HuH-7 (cell line): Measurements from ENCODE around the gene RAN.
"Not testable (repeated sequence)": the region's sequence is repeated elsewhere in the genome, so short reads cannot be mapped to it uniquely, and the experiment has no call there.

ENCODE experiments used
- DNase-seq: peaks from one replicate; pipeline ENCODE4 v3.0.0; 2011; ENCODE audit warnings: low spot score

The RAN gene

DNA sequence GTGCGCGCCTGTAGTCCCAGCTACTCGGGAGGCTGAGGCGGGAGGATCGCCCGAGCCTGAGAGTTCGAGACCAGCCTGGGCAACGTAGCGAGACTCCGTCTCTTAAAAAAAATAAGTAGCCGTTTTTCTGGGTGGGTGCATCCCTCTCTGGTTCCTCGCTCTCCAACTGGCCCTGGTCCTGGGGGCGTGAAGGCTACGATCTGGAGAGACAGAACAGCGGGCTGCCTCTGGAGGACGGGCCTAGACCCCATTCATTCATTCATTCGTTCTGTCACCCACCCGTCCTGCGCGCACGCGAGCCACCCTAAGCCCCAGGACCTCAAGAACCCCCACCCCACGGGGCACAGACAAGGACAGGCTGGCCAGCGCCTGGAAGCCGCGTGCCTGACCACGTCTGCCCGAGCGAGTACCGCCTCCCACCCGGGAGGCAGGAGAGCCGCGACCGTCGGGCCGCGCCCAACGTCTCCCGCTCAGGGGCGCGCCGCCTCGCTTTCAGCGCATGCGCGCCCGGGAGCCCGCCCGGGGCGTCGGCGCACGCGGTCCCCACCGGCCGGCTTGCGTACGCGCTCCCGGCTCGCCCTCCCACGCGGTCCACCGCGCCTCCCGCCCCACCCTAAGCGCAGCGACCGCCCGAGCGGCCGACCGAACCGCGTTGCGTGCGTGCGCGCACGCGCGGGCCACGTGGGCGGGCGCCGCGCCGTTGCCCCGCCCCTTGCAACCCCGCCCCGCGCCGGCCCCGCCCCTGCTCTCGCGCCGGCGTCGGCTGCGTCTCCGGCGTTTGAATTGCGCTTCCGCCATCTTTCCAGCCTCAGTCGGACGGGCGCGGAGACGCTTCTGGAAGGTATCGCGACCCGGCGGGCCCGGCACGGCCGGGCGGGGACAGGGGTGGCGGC lies at the start of gene RAN:
Gene RAN, plus strand, starts transcription at position 781 of the 893 bp plus-strand sequence. CDS start 528 bp downstream, outside the sequence.
- DNase-seq: peak; percentile 91

DNA sequence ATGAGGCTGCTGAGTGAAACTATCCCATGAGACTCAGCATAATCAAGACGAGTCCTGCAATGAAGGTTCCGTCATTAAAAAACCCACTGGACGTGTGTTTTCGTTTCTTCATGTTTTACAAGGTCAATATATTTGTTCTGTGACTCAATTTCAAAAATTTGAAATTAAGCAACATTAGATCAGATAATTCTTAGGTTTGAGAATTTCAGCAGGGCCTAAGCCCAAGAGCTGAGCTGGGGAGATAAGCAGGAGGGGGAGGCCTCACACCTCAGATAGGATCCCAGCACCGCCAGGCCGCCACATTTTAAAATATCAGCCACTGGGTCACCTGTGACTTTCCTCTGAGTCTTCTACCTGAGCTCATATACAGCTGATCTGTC lies 46.1 kb upstream of the RAN start:
- DNase-seq: no peak

DNA sequence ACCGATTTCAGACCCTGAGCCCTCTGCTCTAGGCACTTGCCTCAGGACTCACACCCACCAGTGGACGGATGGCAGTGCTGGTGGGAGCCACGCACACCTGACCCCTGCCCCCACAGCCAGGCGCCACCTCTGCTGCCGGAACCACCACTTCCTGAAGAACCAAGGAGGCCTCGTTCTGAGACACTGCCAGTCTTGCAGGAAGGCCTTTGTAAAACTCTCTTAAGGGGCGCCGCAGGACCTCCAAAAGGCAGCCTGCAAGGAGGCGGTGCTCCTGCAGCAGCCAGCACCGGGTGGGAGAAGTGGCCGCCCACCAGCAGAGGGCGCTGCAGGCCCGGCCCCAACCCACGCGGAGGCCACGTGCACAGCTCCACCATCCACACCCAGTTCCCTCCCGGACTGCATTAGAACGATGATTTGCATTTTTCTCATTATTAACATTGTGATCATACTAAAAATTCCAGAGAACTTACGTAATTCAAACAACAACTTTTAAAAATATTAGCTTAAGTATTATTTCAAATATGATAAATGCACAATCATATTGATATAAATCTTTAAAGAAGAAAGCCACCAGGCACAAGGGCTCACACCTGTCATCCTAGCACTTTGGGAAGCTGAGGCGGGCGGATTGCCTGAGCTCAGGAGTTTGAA lies 45.6 kb upstream of the RAN start:
- peak; percentile 60 for DNase-seq

DNA sequence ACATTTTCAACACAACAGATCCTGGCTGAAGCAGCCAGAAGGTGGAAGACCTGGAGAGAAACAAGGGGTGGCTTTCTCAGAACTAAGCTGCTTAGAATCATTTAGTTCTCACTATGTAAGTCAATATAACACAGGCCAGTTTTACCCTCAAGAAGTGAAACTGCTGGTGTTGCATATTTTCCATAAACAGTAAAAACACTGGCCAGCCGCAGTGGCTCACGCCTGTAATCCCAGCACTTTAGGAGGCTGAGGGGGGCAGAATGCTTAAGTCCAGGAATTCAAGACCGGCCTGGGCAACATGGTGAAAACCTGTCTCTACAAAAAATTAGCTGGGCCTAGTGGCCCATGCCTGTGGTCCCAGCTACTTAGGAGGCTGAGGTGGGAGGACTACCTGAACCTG lies 44.4 kb upstream of the RAN start:
- DNase-seq: no peak

DNA sequence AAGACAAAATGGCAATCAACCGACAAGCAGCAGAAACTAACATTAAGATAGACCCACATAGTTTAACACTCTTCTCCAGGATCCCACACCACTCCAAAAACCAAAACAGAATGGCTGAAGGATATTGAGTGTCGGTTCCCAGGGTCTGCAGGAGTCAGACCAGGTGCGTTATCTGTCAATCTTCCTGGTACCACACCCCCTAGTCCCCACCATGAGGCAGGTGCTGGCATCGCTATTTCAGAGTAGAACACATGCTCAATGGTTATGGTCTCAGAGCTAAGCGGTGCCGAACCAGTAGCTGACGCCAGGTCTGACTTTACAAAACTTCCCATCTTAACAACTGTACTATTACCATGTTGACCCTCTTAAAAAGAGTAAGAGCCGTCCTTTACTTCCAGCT lies 43.0 kb upstream of the RAN start:
- DNase-seq: no peak

DNA sequence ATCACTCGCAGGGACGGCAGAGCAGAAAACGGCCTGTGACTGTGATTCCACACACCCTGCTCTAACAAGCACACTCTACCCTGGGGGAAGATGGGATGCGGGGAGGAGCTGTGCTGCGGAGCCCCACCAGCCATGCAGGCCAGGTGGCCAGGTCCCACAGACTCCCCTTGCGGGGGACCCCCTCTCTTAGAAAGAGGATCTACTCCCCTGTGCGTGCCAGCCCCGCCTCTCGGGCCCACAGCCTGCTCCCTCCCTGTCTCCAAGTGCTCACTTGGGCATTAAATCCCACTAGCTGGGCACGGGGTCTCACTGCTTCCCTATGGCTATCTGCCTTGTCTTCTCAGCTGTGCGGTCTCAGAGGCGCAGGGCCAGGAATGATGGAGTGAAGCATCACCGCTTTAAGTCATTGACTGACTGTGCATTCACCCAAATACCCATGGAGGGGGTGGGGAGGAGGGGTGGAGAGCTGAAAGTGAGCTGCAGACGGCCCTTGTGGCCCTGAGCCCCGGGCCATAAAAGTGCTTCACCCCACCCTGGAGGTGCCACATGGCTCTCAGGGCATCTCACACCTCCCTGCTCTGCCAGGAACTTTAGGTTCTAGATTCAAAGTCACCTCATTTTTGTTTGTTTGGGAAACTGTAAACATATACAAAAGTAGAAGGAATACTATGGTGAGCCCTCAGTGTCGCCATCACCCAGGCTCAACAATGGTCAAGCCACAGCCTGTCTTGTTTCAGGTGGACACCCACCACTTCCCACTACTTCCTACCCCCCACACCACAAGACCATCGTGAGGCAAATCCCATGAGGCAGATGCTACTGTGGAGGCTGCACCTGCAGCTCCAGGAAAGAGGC lies 42.2 kb upstream of the RAN start:
- no peak for DNase-seq

DNA sequence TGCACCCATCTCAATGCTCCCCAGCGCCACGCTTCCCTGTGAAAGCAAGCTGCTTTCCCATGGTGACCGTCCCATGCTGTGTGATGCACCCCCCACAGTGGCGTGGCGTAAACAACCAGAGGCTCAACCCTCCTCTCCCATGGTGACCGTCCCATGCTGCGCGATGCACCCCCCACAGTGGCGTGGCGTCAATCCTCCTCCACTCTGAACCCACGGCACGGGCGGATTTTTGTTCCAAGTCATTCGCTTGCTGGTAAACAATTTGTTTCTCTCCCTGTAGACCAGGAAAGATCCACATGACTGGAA lies 41.7 kb upstream of the RAN start:
- DNase-seq: no peak

DNA sequence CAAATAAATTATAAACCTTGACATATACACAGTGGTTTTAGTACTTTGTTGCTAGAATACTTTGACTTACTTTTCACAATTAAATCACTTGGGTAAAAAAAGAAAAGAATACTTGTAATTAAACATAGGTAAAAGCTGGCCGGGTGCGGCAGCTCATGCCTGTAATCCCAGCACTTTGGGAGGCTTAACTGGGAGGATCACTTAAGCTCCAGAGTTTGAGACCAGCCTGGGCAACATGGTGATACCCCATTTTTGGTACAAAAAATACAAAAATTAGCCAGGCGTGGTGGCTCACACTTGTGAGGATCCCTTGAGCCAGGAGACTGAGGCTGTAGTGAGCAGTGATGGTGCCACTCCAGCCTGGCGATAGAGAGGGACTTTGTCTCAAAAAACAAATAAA lies 40.6 kb upstream of the RAN start:
- DNase-seq: no peak

DNA sequence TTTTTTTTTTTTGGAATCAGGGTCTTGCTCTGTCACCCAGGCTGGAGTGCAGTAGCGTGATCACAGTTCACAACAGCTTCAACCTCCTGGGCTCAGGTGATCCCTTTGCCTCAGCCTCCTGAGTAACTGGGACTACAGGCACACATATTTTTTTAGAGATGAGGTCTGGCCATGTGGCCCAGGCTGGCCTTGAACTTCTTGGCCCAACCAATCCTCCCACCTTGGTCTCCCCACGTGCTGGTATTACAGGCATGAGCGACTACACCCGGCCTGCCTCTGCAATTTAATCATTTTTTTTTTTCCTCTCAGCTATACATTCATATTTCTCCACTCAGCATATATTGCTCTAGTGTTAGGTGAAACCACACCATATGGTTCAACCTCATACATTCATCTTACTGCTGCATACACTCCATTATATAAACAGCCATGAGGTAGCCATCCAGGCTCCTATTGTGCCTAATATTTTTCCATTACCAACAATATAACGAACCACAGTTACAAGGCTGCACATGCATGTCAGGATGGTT lies 39.9 kb upstream of the RAN start:
- no peak for DNase-seq

DNA sequence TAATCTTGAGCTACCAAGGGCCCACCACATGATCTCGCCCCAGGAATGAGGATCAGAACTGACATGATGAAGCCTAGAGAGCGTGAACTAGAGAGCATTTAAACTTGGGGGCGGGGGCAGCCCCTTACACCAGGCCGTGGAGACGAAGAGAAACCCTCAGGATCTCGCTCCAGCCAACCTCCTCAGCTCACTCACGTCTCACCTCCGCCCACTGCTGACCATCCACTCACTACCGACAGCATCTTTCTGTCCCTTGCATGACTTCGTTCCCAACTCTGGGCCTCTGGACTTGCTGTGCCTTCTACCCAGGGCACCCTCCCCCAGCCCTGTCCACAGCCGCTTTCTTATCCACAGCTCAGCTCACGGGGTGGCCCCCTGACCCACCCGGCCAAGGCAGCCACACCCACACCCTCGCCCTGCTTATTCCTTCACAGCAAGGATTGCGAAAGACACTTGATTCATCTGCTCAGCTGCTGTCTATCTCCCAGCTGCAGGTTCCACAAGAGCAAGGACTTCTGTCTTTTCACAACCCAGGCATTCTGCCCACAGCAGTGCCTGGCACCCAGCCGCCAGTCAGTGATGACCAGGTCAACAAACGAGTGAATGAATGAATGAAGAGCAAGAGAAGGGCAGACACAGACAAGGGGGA lies 39.2 kb upstream of the RAN start:
- no peak for DNase-seq

DNA sequence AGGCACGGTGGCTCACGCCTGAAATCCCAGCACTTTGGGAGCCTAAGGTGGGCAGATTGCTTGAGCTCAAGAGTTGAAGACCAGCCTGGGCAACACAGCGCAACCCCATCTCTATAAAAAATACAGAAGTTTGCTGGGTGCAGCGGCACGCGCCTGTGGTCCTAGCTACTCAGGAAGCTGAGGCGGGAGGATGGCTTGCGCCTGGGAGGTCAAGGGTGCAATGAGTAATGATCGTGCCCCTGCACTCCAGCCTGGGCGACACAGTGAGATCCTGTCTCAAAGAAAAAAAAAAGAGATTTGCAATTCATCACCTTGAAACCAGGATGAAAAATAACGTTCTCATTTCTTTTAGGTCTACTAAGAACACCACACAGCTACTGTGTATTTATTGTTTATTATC lies 36.9 kb upstream of the RAN start:
- no peak for DNase-seq

DNA sequence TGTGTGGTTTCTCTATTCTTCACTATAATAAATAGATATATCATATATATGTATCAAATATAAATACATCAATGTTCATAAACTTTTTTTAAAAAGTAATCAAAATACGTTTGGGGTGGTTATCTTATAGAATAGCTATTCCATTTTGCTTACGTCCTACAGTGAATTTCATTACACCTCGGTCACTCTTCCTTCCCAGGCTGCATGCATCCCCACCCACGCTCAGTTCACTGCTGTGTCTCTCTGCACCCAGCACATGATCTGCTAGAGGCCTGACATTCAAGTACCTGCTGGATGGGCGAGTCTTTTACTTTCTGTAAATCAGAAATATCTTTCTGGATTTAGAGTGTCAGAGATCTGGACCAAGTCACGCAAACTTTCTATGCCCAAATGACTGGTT lies 36.4 kb upstream of the RAN start:
- no peak for DNase-seq

DNA sequence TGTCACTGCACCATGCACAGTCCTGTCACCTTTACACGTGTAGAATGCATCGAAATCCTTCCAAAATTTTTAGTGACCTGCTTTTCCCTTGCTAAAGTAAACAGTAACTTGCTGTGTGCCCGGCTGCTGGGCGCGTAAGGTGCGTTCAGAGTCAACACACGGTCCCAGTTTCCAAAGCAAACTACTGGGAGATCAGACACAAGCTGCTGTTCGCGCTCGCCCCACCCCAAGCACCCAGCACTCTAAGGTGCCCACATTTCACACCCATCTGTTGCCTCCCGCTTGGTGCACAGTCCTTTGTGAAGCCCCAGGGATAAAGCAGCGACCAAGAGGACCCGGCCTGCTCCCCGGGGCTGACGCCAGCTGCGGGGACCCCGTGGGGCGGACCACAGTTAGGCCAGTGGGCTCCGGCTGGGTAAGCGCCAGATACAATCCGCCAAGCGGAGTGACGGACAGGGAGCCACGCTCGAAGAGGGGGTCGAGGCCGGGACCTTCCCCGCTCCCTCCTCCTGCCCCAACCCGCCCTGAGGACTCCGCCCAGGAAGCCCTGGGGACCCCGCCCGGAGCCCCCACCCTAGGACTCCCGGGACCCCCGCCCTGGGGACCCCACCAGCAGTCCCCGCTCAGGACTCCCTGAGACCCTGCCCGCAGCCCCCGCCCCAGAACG lies 33.4 kb upstream of the RAN start:
- no peak for DNase-seq

DNA sequence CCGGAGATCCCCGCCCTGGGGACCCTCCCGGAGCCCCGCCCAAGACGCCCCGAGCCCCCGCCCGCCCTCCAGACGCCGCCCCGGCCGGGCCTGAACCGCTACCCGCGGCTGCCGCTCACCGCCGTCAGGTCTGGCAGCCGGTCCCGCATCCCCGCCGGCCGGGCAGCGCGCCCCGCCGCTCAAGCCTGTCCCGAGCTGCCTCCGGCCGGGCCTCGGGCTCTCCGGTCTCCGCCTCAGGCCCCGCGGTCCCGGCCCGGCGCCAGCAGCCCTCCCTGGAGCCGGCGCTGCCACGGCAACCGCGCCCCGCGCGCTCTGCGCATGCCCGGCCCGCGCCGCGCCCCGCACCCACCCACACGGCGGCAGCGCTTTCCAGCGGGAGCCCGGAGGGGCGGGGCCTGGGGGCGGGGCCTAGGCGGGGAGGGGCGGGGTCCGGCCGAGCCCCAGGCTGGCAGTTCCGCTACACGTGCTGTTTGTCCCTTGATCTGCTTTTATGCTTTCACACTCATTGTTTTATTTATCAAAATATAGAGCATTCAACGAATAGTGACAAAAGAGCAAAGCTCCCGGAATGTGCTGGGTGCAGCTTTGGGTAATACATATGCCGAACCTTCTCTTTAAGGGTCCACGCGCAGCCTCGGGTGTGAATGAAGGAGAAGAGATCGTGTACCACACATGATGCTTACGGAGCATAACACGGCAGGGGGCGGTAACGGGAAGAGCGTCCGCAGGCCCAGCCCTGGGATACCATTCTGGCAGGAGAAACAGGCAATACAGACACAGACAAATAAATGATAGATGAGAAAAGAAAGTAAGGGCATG lies 32.7 kb upstream of the RAN start, which contains the start of gene STX2:
Gene STX2, minus strand, starts transcription at position 300 of the 819 bp plus-strand sequence. Its CDS starts 151 bp downstream, at position 149.
- DNase-seq: peak; percentile 81

DNA sequence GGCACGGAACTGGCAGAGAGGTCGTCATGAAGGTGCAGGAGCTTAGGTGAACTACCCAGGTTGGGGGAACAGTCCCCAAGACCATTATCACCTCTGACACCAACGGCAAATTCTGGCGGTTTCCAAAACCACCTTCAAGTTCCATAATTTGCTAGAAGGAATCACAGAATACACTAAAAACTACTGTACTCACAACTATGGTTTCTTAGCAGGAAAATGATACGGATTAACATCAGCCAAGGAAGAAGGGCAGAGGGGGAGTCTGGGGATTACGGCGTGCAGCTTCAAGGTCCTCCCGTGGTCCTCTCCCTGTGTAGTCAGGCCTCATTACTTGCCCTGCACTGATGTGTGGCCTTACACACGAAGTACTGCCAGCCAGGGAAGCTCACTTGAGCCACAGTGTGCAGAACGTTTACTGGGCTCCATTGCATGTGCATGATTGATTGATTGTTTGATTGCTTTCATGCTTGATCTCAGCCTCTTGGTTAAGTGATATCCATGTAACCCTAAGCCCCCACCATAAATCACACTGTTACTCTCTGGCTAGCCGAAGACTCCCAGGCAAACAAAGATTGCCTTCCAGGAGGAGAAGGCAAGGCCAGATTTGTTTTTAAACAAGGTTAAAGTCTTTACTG lies 32.0 kb upstream of the RAN start:
- DNase-seq: no peak

DNA sequence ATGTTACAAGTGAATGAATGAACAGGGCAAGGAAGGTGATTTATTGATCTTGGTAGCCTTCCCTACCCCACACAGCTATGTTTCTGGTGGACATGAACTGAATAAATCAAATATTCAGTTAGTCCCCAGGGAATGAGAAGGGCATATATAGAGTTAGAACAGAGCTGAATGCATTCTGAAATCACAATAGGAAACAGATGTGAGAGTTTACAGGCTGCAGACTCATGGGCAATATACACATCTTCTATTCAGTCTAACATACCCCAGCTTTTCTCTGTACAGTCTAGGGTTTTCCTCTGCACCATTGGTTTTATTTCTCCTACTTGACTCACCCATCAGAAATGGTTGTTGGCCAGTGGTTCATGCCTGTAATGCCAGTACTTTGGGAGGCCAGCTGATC lies 25.5 kb upstream of the RAN start:
- no peak for DNase-seq

DNA sequence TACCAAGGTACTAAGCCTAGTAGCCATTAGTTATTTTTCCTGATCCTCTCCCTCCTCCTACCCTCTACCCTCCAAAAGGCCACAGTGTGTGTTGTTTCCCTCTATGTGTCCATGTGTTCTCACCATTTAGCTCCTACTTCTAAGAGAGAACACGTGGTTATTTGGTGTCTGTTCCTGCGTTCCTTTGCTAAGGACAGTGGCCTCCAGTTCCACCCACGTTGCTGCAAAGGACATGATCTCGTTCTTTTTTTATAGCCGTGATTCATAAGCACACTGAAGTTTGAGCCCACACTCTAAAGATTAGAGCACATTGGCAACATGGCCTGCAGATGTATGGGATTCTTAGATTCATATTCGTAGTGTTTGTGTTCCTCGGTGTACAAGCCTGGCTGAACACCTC lies 24.8 kb upstream of the RAN start:
- DNase-seq: no peak

DNA sequence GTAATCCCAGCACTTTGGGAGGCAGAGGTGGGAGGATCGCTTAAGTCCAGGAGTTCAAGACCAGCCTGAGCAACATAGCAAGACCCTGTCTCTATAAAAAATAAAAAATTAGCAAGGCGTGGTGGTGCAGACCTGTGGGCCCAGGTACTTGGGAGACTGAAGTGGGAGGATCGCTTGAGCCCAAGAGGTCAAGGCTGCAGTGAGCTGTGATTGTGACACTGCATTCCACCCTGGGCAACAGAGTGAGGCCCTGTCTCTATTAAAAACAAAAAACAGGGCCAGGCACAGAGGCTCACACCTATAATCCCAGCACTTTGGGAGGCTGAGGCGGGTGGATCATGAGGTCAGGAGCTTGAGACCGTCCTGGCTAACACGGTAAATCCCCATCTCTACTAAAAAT lies 23.8 kb upstream of the RAN start:
- not testable (repeated sequence) for DNase-seq

DNA sequence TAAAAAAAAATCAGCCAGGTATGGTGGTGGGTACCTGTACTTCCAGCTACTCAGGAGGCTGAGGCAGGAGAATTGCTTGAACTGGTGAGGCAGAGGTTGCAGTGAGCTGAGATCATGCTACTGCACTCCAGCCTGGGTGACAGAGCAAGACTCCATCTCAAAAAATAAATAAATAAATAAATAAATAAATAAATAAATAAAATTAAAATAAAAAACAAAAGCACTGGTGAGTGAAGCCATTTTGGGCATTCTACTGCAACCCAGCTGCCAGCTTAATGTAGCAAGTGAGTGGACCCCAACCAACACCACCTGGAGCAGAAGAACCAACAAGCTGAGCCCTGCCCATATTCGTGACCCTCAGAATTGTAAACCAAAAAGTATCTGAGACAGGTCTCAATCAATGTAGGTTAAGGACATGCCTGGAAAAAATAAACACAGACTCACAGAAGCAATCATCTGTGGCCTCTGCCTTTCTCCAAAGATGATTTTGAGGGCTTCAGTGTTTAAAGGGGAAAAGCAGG lies 23.0 kb upstream of the RAN start:
- DNase-seq: not testable (repeated sequence)
